NCI-H82 (cell line): ENCODE data around the gene KBTBD12.
A peak's percentile ranks its signal among the peaks of the same experiment; 100 is the strongest.
"Not testable (repeated sequence)": the region's sequence is repeated elsewhere in the genome, so short reads cannot be mapped to it uniquely, and the experiment has no call there.

Experiments
- DNase-seq: peaks from one replicate; lab custom pipeline; 2025; lab: John Stamatoyannopoulos, UW

KBTBD12 gene

GRCh38 chr3:127915115-127915936 is at the start of gene KBTBD12:
Gene KBTBD12, plus strand, starts transcription at chr3:127915232. Its CDS starts 7,830 bp downstream, at chr3:127923062.
- DNase-seq = no peak

- no peak for DNase-seq
Measured at GRCh38 chr3:127865941-127866340, 49.1 kb upstream of the KBTBD12 start.

- no peak for DNase-seq
Measured at GRCh38 chr3:127867412-127867811, 47.6 kb upstream of the KBTBD12 start.

DNA sequence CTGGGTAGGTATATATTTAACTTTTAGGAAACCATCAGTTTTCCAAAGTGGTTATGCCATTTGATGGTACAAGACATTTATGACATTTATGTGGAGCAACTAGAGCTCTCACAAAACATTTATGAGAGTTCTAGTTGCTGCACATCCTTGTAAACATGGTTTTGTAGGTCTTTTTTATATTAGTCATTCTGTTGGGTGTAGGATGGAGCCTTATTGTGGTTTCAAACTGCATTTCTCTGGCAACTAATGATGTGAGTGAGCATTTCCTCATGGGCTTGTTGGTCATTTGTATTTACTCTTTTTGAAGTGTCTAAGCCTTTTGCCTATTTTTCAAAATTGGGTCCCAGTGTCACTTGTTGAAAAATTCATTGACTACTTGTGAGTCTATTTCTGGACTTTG is 47.0 kb upstream of the KBTBD12 start:
- DNase-seq = no peak

- no peak for DNase-seq
Measured at GRCh38 chr3:127870156-127870555, 44.9 kb upstream of the KBTBD12 start.

DNA sequence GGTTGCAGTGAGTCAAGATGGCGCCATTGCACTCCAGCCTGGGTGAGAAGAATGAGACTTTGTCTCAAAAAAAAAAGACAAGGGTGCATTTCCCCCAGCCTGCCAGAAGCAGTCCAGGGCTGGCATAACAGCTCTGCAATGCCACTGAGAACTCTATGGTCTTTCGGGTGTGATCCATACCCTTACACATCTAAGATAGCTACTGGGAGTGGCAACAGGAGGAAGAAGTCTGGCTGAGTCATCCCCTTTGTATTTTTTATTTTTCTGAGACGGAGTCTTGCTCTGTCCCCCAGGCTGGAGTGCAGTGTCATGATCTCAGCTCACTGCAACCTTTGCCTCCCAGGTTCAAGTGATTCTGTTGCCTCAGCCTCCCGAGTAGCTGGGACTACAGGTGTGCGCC is 40.9 kb upstream of the KBTBD12 start:
- DNase-seq = not testable (repeated sequence)

GRCh38 chr3:127881586-127881985 is 33.4 kb upstream of the KBTBD12 start:
- DNase-seq = no peak

DNA sequence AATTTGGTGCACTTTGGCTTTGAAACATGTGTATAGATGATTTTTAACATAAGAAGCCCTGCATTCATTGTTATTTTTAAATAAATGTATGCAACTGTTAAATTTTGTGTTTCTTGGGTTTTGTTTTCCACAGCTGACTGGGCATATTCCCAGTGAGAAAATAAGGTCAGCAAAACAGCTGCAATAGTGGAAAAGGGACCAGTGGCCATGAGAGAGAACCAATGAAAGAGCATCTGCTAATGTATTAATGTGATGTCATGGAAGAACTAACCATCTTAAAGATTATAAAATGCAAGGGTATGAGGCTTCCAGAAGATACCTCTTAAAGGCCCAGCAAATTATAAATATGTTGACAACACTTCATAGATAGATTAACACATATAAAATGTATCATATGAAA is 31.0 kb upstream of the KBTBD12 start:
- no peak for DNase-seq

DNA sequence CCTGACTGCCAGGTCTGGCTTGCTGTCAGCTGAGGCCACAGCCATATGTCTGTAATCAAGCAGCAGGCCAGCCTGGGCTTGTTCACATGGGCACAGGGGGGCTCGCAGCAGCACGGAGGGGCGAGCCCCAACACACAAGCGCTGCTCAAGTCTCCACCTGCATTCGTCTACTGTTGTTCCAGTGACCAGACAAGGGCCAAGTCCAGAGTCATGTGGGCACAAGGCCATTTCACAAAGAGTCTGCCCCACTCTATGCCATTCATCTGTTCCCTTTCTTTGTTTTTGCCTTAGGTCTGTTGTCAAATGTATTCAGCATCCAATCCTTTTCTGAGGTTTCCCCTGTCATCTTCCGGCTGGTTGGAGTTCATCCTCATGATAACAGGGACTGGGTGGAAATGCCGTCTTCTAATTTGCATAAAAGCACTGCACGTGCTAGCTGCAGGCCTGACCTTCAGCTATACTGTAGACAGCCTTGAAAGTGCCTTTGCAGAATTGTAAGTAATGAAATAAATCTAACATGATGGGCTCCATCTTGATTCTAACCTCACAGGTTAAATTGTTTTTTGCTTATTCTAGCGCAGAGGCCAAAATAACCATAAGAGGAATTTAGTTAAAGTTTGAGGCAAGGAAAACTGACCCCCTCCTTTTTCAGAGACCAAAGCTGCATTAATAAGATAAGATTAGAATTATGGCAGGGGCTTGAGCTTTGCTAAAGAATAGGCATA is 28.6 kb upstream of the KBTBD12 start:
- peak; percentile 81 for DNase-seq

- peak; percentile 87 for DNase-seq
Measured at GRCh38 chr3:127886956-127887231, 28.1 kb upstream of the KBTBD12 start.

DNA sequence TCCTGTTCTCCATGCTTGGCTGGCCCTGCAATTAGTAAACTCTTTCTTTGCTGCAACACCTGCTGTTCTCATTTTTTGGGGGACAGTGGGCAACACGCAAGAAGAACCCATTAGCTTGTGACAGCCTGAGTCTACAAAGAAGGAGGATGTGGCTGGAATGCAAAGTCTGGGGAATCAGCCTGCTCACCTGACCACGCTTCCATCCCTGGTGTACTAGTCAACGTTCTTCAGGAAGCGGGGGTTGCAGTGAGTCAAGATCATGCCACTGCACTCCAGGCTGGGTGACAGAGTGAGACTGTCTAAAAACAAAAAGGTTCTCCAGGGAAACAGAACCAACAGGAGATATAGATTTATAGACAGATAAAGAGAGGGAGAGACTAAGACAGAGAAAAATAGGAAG is 27.7 kb upstream of the KBTBD12 start:
- peak; percentile 74 for DNase-seq

GRCh38 chr3:127888156-127888555 is 26.9 kb upstream of the KBTBD12 start:
- DNase-seq = no peak

- DNase-seq = peak; percentile 42
Measured at GRCh38 chr3:127888564-127889107, 26.4 kb upstream of the KBTBD12 start.

GRCh38 chr3:127889461-127889863 is 25.6 kb upstream of the KBTBD12 start:
- no peak for DNase-seq

- no peak for DNase-seq
Measured at GRCh38 chr3:127889976-127890650, 24.9 kb upstream of the KBTBD12 start.

GRCh38 chr3:127890651-127891290 is 24.3 kb upstream of the KBTBD12 start:
- DNase-seq = peak; percentile 33

DNA sequence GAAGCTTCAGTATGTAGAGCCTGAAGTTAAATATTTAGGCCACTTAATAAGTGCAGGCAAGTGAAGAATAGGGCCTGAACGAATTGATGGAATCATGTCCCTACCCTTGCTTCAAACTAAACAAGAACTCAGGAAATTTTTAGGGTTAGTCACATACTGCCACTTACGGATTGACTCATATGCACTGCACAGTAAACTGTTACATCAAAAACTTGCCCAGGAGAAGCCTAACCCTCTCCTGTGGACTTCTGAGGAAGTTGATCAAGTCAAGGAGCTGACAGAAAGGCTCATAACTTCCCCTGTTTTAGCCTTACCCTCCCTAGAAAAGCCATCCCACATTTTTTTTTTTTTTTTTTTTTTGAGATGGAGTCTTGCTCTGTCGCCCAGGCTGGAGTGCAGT is 20.6 kb upstream of the KBTBD12 start:
- no peak for DNase-seq

DNA sequence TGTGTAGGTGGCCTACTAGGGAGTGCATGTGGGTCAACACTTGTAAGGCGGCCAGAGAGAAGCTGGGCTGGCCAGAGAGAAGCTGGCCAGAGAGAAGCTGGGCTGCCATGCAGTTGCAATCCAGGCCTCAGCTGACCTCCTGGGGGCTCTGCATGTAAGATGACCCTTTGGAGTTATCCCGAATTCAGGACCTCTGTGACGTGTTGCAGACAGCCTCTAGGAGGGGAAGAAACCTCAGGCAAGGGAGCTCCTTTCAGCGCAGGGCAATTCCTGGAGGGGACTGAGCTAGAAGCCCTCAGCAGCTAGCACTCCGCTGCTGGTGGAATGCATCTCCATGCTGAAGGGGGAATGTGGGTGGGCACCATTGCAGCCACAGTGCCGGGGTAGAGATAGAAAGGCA is 15.8 kb upstream of the KBTBD12 start:
- no peak for DNase-seq

DNA sequence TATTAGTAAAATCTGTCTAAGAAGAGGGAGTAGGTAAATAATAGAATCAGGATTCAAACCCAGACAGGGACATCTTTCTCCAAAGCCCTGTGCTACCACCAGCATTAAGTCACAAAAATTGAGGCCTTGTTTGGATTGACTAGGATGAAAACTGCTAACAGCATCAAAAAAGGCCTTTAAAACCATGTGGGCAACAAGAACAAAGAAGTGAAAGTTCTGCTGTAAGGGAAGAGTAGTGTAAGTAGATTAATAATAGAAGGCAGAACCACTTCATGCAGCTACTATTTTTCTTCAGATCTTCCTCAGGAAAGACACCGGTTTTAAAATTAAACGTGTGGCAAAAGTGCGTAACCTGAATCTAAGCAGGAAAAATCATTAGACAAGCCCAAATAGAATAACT is 15.3 kb upstream of the KBTBD12 start:
- no peak for DNase-seq

GRCh38 chr3:127900536-127900935 is 14.5 kb upstream of the KBTBD12 start:
- DNase-seq = no peak

- DNase-seq = peak; percentile 87
Measured at GRCh38 chr3:127902486-127902885, 12.5 kb upstream of the KBTBD12 start.
